ENCODE data around the gene RABGGTB. TPM values are rescaled to one million over a fixed set of nuclear protein-coding genes. Genes with fewer than 3 reads are reported as not detected.
A peak's percentile ranks its signal among the peaks of the same experiment; 100 is the strongest.

The RABGGTB gene
- total and polyA plus RNA-seq, 2 experiments from 2014 or later: 77.1 to 162 TPM

DNA sequence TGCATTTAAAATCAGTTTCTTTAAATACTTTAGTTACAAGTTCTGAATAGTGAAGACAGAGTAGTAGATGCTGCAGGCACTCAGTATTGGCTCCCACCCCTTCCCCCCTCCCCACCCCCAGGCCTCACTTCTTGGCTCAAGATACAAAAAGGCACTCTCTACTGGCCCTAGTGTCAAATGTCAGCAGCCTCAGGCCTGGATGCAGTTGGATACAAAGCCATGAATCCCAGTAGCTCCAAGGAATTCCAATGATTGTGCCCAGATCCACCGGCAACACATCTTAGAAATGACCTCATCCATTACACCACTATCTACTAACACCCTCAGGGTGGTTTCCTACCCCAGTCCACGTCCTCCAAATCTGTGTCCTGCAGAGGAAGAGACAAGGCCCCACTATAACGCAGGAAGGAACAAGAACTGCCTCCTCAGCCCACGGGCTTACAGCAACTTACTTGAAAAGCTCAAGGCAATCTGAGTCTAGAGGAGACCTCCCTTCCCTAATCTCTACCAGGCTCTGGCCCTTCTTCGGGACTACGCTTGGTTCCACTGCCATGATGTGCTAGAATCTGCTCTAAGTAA is 43.9 kb upstream of the RABGGTB start (continued):
- TF ChIP-seq, protein P1, sequence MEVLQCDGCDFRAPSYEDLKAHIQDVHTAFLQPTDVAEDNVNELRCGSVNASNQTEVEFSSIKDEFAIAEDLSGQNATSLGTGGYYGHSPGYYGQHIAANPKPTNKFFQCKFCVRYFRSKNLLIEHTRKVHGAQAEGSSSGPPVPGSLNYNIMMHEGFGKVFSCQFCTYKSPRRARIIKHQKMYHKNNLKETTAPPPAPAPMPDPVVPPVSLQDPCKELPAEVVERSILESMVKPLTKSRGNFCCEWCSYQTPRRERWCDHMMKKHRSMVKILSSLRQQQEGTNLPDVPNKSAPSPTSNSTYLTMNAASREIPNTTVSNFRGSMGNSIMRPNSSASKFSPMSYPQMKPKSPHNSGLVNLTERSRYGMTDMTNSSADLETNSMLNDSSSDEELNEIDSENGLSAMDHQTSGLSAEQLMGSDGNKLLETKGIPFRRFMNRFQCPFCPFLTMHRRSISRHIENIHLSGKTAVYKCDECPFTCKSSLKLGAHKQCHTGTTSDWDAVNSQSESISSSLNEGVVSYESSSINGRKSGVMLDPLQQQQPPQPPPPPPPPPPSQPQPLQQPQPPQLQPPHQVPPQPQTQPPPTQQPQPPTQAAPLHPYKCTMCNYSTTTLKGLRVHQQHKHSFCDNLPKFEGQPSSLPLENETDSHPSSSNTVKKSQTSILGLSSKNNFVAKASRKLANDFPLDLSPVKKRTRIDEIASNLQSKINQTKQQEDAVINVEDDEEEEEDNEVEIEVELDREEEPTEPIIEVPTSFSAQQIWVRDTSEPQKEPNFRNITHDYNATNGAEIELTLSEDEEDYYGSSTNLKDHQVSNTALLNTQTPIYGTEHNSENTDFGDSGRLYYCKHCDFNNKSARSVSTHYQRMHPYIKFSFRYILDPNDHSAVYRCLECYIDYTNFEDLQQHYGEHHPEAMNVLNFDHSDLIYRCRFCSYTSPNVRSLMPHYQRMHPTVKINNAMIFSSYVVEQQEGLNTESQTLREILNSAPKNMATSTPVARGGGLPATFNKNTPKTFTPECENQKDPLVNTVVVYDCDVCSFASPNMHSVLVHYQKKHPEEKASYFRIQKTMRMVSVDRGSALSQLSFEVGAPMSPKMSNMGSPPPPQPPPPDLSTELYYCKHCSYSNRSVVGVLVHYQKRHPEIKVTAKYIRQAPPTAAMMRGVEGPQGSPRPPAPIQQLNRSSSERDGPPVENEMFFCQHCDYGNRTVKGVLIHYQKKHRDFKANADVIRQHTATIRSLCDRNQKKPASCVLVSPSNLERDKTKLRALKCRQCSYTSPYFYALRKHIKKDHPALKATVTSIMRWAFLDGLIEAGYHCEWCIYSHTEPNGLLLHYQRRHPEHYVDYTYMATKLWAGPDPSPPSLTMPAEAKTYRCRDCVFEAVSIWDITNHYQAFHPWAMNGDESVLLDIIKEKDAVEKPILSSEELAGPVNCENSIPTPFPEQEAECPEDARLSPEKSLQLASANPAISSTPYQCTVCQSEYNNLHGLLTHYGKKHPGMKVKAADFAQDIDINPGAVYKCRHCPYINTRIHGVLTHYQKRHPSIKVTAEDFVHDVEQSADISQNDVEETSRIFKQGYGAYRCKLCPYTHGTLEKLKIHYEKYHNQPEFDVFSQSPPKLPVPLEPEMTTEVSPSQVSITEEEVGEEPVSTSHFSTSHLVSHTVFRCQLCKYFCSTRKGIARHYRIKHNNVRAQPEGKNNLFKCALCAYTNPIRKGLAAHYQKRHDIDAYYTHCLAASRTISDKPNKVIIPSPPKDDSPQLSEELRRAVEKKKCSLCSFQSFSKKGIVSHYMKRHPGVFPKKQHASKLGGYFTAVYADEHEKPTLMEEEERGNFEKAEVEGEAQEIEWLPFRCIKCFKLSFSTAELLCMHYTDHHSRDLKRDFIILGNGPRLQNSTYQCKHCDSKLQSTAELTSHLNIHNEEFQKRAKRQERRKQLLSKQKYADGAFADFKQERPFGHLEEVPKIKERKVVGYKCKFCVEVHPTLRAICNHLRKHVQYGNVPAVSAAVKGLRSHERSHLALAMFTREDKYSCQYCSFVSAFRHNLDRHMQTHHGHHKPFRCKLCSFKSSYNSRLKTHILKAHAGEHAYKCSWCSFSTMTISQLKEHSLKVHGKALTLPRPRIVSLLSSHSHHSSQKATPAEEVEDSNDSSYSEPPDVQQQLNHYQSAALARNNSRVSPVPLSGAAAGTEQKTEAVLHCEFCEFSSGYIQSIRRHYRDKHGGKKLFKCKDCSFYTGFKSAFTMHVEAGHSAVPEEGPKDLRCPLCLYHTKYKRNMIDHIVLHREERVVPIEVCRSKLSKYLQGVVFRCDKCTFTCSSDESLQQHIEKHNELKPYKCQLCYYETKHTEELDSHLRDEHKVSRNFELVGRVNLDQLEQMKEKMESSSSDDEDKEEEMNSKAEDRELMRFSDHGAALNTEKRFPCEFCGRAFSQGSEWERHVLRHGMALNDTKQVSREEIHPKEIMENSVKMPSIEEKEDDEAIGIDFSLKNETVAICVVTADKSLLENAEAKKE (CRISPR knock-in tag; IDR thresholded peaks at IDR 0.05): no peak
- TF ChIP-seq ZNF114 (CRISPR knock-in tag; IDR thresholded peaks at IDR 0.05): no peak
- TF ChIP-seq, protein P2, sequence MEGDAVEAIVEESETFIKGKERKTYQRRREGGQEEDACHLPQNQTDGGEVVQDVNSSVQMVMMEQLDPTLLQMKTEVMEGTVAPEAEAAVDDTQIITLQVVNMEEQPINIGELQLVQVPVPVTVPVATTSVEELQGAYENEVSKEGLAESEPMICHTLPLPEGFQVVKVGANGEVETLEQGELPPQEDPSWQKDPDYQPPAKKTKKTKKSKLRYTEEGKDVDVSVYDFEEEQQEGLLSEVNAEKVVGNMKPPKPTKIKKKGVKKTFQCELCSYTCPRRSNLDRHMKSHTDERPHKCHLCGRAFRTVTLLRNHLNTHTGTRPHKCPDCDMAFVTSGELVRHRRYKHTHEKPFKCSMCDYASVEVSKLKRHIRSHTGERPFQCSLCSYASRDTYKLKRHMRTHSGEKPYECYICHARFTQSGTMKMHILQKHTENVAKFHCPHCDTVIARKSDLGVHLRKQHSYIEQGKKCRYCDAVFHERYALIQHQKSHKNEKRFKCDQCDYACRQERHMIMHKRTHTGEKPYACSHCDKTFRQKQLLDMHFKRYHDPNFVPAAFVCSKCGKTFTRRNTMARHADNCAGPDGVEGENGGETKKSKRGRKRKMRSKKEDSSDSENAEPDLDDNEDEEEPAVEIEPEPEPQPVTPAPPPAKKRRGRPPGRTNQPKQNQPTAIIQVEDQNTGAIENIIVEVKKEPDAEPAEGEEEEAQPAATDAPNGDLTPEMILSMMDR (conservative IDR thresholded peaks at IDR 0.05; ENCODE audit: low read depth in 2 of 2): no peak
- TF ChIP-seq STAT1 (IDR thresholded peaks at IDR 0.05; ENCODE audit: unreplicated experiment): no peak

DNA sequence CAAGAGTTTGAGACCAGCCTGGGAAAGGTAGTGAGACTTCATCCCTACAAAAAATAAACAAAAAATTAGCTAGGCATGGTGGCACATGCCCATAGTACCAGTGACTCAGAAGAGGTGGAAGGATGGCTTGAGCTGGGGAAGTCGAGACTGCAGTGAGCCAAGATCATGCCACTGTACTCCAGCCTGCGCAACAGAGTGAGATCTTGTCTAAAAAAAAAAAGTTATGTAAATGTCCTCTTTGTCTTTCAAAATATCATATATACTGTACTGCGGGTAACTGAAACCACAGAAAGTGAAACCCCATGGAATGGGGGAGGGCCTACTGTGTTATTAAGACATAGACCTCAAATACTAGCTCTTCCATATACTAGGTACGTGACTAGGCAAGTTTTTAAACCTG is 40.8 kb upstream of the RABGGTB start:
- Mint-ChIP-seq H3K36me3 (ENCODE audit: low read depth) (peaks cover 10% of the 10 kb centered on the region), H3K4me1 (no peaks in the 10 kb centered on the region), H3K9me3 (no peaks in the 10 kb centered on the region), H3K27ac (peak overlapping the region; percentile 85), H3K27me3 (ENCODE audit: insufficient read depth, low read depth, poor library complexity) (no peaks in the 10 kb centered on the region), H3K4me3 (no peak overlapping the region)
- no peak overlapping the region for H3K4me3 ChIP-seq
- no peaks in the 10 kb centered on the region for H3F3A ChIP-seq (replicated peaks; ENCODE audit: low read depth)
- peaks cover 3% of the 10 kb centered on the region; the same call in 1 of the 2 replicates for H3K36me3 ChIP-seq (ENCODE audit: insufficient read depth)
- no peak overlapping the region for H3K27ac ChIP-seq (ENCODE audit: low read depth)
- H3K79me2 ChIP-seq (replicated peaks; ENCODE audit: insufficient read depth): no peaks in the 10 kb centered on the region
- no peaks in the 10 kb centered on the region for H3K4me1 ChIP-seq (ENCODE audit: insufficient read depth)
- H3K9me2 ChIP-seq (ENCODE audit: insufficient read depth): no peaks in the 10 kb centered on the region
- H4K20me1 ChIP-seq (replicated peaks; ENCODE audit: insufficient read depth): no peaks in the 10 kb centered on the region
- no peak overlapping the region for H2AFZ ChIP-seq
- H3K4me2 ChIP-seq: no peak overlapping the region
- no peak for DNase-seq (ENCODE audit: low spot score)
- H3K27me3 ChIP-seq (ENCODE audit: insufficient read depth): no peaks in the 10 kb centered on the region
- no peak for ATAC-seq
- TF ChIP-seq, protein P3, sequence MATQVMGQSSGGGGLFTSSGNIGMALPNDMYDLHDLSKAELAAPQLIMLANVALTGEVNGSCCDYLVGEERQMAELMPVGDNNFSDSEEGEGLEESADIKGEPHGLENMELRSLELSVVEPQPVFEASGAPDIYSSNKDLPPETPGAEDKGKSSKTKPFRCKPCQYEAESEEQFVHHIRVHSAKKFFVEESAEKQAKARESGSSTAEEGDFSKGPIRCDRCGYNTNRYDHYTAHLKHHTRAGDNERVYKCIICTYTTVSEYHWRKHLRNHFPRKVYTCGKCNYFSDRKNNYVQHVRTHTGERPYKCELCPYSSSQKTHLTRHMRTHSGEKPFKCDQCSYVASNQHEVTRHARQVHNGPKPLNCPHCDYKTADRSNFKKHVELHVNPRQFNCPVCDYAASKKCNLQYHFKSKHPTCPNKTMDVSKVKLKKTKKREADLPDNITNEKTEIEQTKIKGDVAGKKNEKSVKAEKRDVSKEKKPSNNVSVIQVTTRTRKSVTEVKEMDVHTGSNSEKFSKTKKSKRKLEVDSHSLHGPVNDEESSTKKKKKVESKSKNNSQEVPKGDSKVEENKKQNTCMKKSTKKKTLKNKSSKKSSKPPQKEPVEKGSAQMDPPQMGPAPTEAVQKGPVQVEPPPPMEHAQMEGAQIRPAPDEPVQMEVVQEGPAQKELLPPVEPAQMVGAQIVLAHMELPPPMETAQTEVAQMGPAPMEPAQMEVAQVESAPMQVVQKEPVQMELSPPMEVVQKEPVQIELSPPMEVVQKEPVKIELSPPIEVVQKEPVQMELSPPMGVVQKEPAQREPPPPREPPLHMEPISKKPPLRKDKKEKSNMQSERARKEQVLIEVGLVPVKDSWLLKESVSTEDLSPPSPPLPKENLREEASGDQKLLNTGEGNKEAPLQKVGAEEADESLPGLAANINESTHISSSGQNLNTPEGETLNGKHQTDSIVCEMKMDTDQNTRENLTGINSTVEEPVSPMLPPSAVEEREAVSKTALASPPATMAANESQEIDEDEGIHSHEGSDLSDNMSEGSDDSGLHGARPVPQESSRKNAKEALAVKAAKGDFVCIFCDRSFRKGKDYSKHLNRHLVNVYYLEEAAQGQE (IDR thresholded peaks at IDR 0.05; ENCODE audit: unreplicated experiment): no peak
- no peak for TF ChIP-seq CREB1 (CRISPR knock-in tag; IDR thresholded peaks at IDR 0.05; ENCODE audit: low read depth)
- no peak for TF ChIP-seq EZH2 (IDR thresholded peaks at IDR 0.05; ENCODE audit: low read depth, unreplicated experiment)
- no peak for TF ChIP-seq POLR2AphosphoS5 (IDR thresholded peaks at IDR 0.05; ENCODE audit: low read depth)
- TF ChIP-seq JUNB (IDR thresholded peaks at IDR 0.05; ENCODE audit: unreplicated experiment): no peak
- no peak for TF ChIP-seq ZNF114 (CRISPR knock-in tag; IDR thresholded peaks at IDR 0.05)
- TF ChIP-seq, protein P2 (conservative IDR thresholded peaks at IDR 0.05; ENCODE audit: low read depth in 2 of 2): no peak

Data from GM23338 (cell line).